Esophagus muscularis mucosa (tissue), 4 donors: ENCODE measurements around the gene CNTN5.

Experiments
- CTCF ChIP-seq, 3 experiments: fragments of 200-600 bp in 2 of 3; fragments of 450-650 bp in 1 of 3; sonication (generic) in 2 of 3; IDR thresholded peaks; one replicate each; pipeline ENCODE4 v1.5.1; 2017 to 2019; ENCODE audit warnings: antibody characterized with exemption in 3 of 3, mild to moderate bottlenecking in 2 of 3, moderate library complexity in 1 of 3
- EP300 ChIP-seq: sonication (generic); formaldehyde crosslinking; IDR thresholded peaks from one replicate; pipeline ENCODE4 v1.6.1; 2017; ENCODE audit warnings: antibody characterized with exemption
- POLR2A ChIP-seq: fragments of 450-650 bp; IDR thresholded peaks from one replicate; pipeline ENCODE4 v1.6.1; 2017; ENCODE audit warnings: antibody characterized with exemption, moderate library complexity, mild to moderate bottlenecking, low read depth
- POLR2AphosphoS5 ChIP-seq, 2 donors: sonication (generic); formaldehyde crosslinking; IDR thresholded peaks; one replicate each; pipeline ENCODE4 v1.6.1; 2017; ENCODE audit warnings: antibody characterized with exemption in 2 of 2

DNA sequence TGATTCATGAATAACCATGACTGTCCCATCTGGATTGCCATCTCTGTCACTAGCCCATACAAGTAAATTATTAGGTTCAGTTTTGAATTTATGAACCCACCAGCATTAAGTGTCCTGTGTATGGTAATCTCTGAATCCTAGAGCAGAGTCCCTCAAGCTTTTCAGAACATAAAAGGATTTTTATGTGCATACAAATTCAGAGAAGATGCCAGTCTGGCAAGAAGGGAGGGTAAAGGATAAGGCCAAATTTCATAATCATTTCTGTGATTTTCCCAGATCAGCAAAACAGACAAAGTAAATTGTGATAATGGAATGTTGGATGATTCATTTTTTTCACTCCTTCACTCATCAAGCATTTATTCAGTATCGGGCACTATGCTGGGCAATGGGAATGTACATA lies 1295.2 kb downstream of the CNTN5 start:
- no peak for TF ChIP-seq POLR2AphosphoS5 (IDR thresholded peaks at IDR 0.05)
- TF ChIP-seq CTCF (IDR thresholded peaks at IDR 0.05) = no peak
- TF ChIP-seq EP300 = no peak
- no peak for TF ChIP-seq POLR2A
